Loucy (cell line): ENCODE results near the gene ZNF77.

Experiments
- H2AFZ ChIP-seq: fragments of 200-600 bp; sonication (generic); 2 replicates; pipeline ENCODE4 v1.6.0; 2016; ENCODE audit warnings: antibody characterized with exemption, mild to moderate bottlenecking, low read length, moderate library complexity
- H3F3A ChIP-seq: fragments of 200-600 bp; 2 replicates; pipeline ENCODE4 v1.6.0; 2016; ENCODE audit warnings: antibody characterized with exemption, low read depth, mild to moderate bottlenecking
- H3K27me3 ChIP-seq: fragments of 200-600 bp; sonication (generic); 2 replicates; pipeline ENCODE4 v1.6.1; 2014; ENCODE audit warnings: low read length, mild to moderate bottlenecking; ENCODE audit not compliant: insufficient read depth, poor library complexity, severe bottlenecking
- H3K36me3 ChIP-seq: fragments of 200-600 bp; sonication (generic); 2 replicates; pipeline ENCODE4 v1.6.1; 2016; ENCODE audit warnings: low read length; ENCODE audit not compliant: insufficient read depth
- H3K4me1 ChIP-seq: fragments of 200-600 bp; sonication (generic); 2 replicates; pipeline ENCODE4 v1.5.1; 2014; ENCODE audit warnings: low read length, mild to moderate bottlenecking; ENCODE audit not compliant: insufficient read depth, poor library complexity, severe bottlenecking
- H3K4me2 ChIP-seq: fragments of 200-600 bp; sonication (generic); 2 replicates; pipeline ENCODE4 v1.6.0; 2014; ENCODE audit warnings: antibody characterized with exemption, low read length, low read depth, mild to moderate bottlenecking; ENCODE audit not compliant: poor library complexity, severe bottlenecking
- H3K4me3 ChIP-seq: fragments of 200-600 bp; sonication (generic); 2 replicates; pipeline ENCODE4 v1.5.1; 2014; ENCODE audit warnings: low read length, mild to moderate bottlenecking, mixed read lengths; ENCODE audit not compliant: poor library complexity, severe bottlenecking
- H3K79me2 ChIP-seq: fragments of 200-600 bp; sonication (generic); 2 replicates; pipeline ENCODE4 v1.6.1; 2014; ENCODE audit warnings: low read length; ENCODE audit not compliant: insufficient read depth
- H3K9ac ChIP-seq: fragments of 200-600 bp; sonication (generic); 2 replicates; pipeline ENCODE4 v1.6.0; 2014; ENCODE audit warnings: mild to moderate bottlenecking, low read depth, low read length, moderate library complexity; ENCODE audit not compliant: poor library complexity, severe bottlenecking
- H3K9me2 ChIP-seq: fragments of 200-600 bp; sonication (generic); replicated peaks from 2 replicates; pipeline ENCODE4 v1.6.1; 2016; ENCODE audit warnings: low read depth, low read length, mixed read lengths
- H3K9me3 ChIP-seq: fragments of 200-600 bp; sonication (generic); 2 replicates; pipeline ENCODE4 v1.6.1; 2014; ENCODE audit warnings: mild to moderate bottlenecking, antibody characterized with exemption, low read length, low read depth; ENCODE audit not compliant: insufficient read depth
- H4K20me1 ChIP-seq: fragments of 200-600 bp; sonication (generic); 2 replicates; pipeline ENCODE4 v1.6.0; 2014; ENCODE audit warnings: antibody characterized with exemption, low read length, mild to moderate bottlenecking; ENCODE audit not compliant: insufficient read depth, poor library complexity, severe bottlenecking
- EZH2phosphoT487 ChIP-seq: fragments of 200-600 bp; IDR thresholded peaks from 2 replicates; pipeline ENCODE4 v1.6.1; 2018; ENCODE audit warnings: antibody characterized with exemption, mild to moderate bottlenecking, moderate library complexity, borderline replicate concordance
- TF ChIP-seq, protein P1 (sequence below): fragments of 200-600 bp; sonication (generic); conservative IDR thresholded peaks from 2 replicates; pipeline ENCODE4 v1.5.1; 2014; ENCODE audit warnings: mild to moderate bottlenecking, antibody characterized with exemption, low read length

The ZNF77 gene

DNA sequence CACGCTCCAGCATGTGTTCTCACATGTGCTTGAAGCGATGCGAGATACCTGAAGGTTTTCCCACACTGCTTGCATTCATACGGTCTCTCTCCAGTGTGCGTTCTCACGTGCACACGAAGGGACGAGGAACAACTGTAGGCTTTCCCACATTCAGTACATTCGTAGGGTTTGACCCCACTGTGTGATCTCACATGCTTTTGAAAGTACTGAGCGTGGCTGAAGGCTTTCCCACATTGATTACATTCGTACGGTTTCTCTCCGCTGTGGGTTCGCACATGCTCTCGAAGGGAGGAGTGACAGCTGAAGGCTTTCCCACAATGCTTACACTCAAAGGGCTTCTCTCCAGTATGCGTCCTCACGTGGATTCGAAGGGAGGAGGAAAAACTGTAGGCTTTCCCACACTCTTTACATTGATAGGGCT, 11.3 kb downstream of the ZNF77 start:
- Histone ChIP-seq H3K36me3 (peaks cover 35% of the 10 kb centered on the region; the same call in 1 of the 2 replicates), H3K4me2 (no peak overlapping the region), H3K9ac (no peak overlapping the region), H3K79me2 (no peaks in the 10 kb centered on the region), H3F3A (no peaks in the 10 kb centered on the region), H3K9me2 (no peaks in the 10 kb centered on the region), H4K20me1 (no peaks in the 10 kb centered on the region), H3K27me3 (no peaks in the 10 kb centered on the region), H3K4me1 (no peaks in the 10 kb centered on the region), H3K9me3 (peaks cover 24% of the 10 kb centered on the region; the same call in 1 of the 2 replicates), H2AFZ (no peak overlapping the region), H3K4me3 (no peak overlapping the region)
- no peak for TF ChIP-seq EZH2phosphoT487
- TF ChIP-seq, protein P1, sequence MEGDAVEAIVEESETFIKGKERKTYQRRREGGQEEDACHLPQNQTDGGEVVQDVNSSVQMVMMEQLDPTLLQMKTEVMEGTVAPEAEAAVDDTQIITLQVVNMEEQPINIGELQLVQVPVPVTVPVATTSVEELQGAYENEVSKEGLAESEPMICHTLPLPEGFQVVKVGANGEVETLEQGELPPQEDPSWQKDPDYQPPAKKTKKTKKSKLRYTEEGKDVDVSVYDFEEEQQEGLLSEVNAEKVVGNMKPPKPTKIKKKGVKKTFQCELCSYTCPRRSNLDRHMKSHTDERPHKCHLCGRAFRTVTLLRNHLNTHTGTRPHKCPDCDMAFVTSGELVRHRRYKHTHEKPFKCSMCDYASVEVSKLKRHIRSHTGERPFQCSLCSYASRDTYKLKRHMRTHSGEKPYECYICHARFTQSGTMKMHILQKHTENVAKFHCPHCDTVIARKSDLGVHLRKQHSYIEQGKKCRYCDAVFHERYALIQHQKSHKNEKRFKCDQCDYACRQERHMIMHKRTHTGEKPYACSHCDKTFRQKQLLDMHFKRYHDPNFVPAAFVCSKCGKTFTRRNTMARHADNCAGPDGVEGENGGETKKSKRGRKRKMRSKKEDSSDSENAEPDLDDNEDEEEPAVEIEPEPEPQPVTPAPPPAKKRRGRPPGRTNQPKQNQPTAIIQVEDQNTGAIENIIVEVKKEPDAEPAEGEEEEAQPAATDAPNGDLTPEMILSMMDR, result no peak

DNA sequence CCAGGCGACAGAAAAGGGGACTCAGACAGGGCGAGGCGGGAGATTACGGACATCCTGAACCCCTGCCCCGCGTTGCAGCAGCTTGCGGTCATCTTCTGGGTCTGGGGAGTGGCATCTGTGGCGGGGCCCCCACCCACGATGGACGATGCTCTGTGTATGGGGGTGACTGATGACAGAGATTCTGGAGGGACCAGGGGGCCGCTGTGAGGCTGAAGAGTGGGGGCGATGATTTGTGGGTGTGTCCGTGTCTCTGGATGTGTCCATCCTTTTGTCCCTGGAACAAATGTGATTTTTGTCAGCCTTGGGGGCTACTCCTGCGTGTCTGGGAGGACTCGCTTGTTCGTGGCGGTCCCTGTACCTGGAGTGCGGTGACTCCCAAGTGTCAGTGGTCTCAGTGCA, 17.7 kb downstream of the ZNF77 start:
- Histone ChIP-seq H3K27me3 (no peaks in the 10 kb centered on the region), H3K9me2 (no peaks in the 10 kb centered on the region), H3K4me1 (no peaks in the 10 kb centered on the region), H3K79me2 (no peaks in the 10 kb centered on the region), H3F3A (no peaks in the 10 kb centered on the region), H3K4me3 (no peak overlapping the region), H3K4me2 (no peak overlapping the region), H4K20me1 (no peaks in the 10 kb centered on the region), H3K9me3 (peaks cover under 1% of the 10 kb centered on the region; the same call in 1 of the 2 replicates), H2AFZ (no peak overlapping the region), H3K9ac (no peak overlapping the region), H3K36me3 (no peaks in the 10 kb centered on the region)
- TF ChIP-seq, protein P1, result no peak
- no peak for TF ChIP-seq EZH2phosphoT487

DNA sequence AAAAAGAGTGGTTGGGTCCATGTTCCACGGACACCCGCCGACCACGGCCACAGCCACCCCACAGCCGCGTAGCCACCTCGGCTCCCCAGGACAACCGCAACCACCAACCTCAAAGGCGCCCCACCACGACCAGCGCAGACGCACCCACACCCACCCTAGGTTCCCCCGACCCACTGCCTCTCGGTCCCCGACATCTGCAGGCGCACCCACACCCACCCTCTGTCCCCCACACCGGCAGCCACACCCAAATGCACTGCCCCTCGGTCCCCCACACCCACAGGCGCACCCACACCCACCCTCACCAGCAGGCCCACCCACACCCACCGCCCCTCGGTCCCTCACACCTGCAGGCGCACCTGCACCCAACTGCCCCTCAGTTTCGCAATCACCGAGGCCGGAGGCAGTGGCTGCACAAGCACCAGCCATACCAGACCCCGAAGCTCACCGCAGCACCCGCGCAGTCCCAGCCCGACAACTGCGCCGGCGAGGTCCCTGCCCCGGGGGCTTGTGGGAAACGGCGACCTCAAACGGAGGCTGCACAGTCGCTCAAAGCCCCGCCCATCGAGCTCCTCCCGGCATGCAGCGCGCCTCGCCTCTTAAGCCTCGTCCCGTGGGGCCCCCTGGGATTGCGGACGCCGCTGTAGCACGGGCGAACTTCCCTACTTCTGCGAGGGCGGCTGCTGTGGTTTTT, 18.3 kb downstream of the ZNF77 start:
- no peaks in the 10 kb centered on the region for H3F3A ChIP-seq
- no peaks in the 10 kb centered on the region for H3K27me3 ChIP-seq
- no peak overlapping the region for H3K9ac ChIP-seq
- H3K9me2 ChIP-seq, result no peaks in the 10 kb centered on the region
- H3K9me3 ChIP-seq, result no peaks in the 10 kb centered on the region
- H4K20me1 ChIP-seq, result no peaks in the 10 kb centered on the region
- H2AFZ ChIP-seq, result no peak overlapping the region
- no peaks in the 10 kb centered on the region for H3K36me3 ChIP-seq
- no peaks in the 10 kb centered on the region for H3K4me1 ChIP-seq
- H3K79me2 ChIP-seq, result no peaks in the 10 kb centered on the region
- TF ChIP-seq, protein P1, result no peak
- TF ChIP-seq EZH2phosphoT487, result no peak
- H3K4me2 ChIP-seq, result no peak overlapping the region
- no peak overlapping the region for H3K4me3 ChIP-seq
